Activated CD4-positive, alpha-beta memory T cell treated with anti-CD3 and anti-CD28 coated beads, Interleukin-2, amount 10 ng/mL, durations not matched to agents 7 days and 5 days (primary cell): Measurements from ENCODE around the gene MAPKAPK2. TPM values are rescaled to one million over a fixed set of nuclear protein-coding genes. Genes with fewer than 3 reads are reported as not detected.

Experiments
- CTCF ChIA-PET: fragments of 350-600 bp; sonication (Branson Sonifier 250); formaldehyde crosslinking; loops from one replicate; lab custom pipeline; 2021; ENCODE audit warnings: antibody characterized with exemption, inconsistent platforms; lab: Charles Lee
- POLR2A ChIA-PET: fragments of 350-600 bp; sonication (Branson Sonifier 250); formaldehyde crosslinking; loops from one replicate; lab custom pipeline; 2021; ENCODE audit warnings: antibody characterized with exemption; lab: Charles Lee
- DNase-seq: peaks from one replicate; pipeline ENCODE4 v3.0.0-alpha.2; 2020
- H3K27ac Mint-ChIP-seq: one replicate; pipeline ENCODE4 v1.8.0; 2021; ENCODE audit warnings: mild to moderate bottlenecking, mixed read lengths
- H3K27me3 Mint-ChIP-seq: one replicate; pipeline ENCODE4 v1.8.0; 2021; ENCODE audit warnings: mixed read lengths
- H3K36me3 Mint-ChIP-seq: one replicate; pipeline ENCODE4 v1.8.0; 2021; ENCODE audit warnings: low read depth, mixed read lengths
- H3K4me1 Mint-ChIP-seq: one replicate; pipeline ENCODE4 v1.8.0; 2021; ENCODE audit warnings: mixed read lengths
- H3K4me3 Mint-ChIP-seq: one replicate; pipeline ENCODE4 v1.8.0; 2021; ENCODE audit warnings: mild to moderate bottlenecking, mixed read lengths
- H3K9me3 Mint-ChIP-seq: one replicate; pipeline ENCODE4 v1.8.0; 2021; ENCODE audit warnings: mixed read lengths
- total RNA-seq, 2 experiments: library from RNA; stranded (reverse); gene quantifications; one replicate each; pipeline ENCODE4 v1.2.3, GENCODE V29; 2021

The MAPKAPK2 gene
- total RNA-seq, 2 experiments from 2014 or later = 89.1 to 95.2 TPM

DNA sequence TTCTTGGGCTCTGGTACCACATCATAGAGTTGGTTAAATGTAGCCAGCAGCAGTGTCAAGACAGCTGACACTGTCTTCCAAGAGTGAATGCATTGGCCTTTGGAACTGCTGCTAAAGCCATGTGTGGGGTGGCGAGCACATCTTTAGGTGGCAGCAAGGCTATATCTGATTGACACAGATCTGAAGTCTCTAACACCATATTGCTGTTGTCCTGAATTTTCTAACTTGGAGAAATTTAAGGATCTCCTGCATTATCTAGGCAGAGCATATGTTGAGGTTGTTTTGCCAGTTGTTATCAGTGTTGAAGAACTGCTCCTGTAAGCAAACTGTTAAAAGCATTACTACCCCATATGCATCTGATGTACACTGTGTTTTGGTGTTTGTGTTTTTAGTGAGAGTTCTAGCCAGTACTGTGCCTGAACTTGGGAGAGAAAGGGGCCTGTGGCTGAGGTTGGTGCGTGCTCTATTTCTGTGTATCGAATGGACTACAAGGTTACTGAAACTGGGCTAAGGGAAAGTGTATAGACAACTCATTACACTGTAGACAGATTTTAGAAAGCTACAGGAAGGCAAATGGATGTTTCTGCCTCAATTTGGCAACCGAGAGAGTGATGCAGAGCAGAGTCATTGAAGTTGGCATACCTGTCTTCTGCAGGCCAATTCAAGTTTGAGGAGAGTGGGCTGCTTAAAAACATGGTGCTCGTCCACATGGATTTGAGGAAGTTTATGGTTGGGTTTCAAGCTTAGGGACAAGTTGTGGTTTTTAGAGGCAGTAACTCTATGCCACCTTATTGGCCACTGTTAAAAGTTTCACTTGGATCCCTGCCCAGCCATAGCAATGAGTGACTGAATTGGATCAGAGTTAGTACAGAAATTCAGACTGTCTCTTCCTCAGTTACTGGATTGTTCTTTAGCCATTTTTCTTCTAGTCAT is 32.5 kb upstream of the MAPKAPK2 start:
- CTCF ChIA-PET = interaction anchor here (1.9 to 8.4 kb wide), 2 partner anchors 11 kb away, joined by 12 to 50 read pairs; no protein-coding TSS in a partner anchor
- DNase-seq = no peak
- peaks cover 5% of the 10 kb centered on the region for H3K4me1 Mint-ChIP-seq
- peaks cover under 1% of the 10 kb centered on the region for H3K27me3 Mint-ChIP-seq
- H3K36me3 Mint-ChIP-seq = peaks cover 32% of the 10 kb centered on the region
- POLR2A ChIA-PET = no interaction called here
- H3K4me3 Mint-ChIP-seq = no peak overlapping the region
- no peaks in the 10 kb centered on the region for H3K9me3 Mint-ChIP-seq
- H3K27ac Mint-ChIP-seq = no peak overlapping the region

DNA sequence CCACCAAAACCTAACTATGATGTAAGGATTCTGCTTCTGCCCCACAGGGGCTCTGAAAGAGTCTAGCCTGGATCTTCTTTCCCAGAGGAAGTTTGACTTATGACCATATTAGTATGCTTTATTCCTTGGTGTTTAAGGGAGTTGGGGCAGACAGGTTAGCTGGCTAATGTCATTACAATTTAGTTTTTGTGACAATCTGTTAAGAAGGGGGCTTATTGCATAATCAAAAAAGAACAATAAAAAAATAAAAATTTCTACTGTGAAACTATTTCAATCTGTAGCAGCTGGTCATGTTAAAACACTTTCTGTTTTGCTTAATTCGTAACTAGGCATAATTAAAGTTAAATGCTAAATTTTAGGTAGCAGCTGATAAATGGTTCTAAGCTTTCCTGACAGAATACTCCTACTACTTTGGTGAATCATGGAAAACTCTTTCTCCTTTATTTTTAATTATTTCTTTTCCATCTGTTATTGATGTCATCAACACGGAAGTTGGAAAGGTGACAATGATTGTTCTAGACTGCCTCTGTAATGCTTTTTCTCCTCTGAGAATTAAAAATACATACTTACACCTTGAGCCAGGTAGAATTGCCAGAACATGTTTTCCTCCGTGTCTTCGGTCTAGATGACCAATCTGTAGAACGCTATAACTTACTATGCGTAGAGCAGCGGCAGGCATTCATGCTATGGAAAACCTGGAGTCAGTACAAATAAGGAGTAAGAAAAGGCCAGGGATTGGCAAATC is 30.8 kb upstream of the MAPKAPK2 start:
- Mint-ChIP-seq H3K27ac (no peak overlapping the region), H3K9me3 (no peaks in the 10 kb centered on the region), H3K4me1 (peaks cover 6% of the 10 kb centered on the region), H3K4me3 (no peak overlapping the region), H3K36me3 (peaks cover 21% of the 10 kb centered on the region), H3K27me3 (peaks cover 12% of the 10 kb centered on the region)
- DNase-seq = no peak
- CTCF ChIA-PET = interaction anchor here (1.9 to 4.5 kb wide), 3 partner anchors 10 to 19 kb away, joined by 12 to 20 read pairs (median 16); partner anchors contain the start of gene DYRK3
- POLR2A ChIA-PET = no interaction called here

DNA sequence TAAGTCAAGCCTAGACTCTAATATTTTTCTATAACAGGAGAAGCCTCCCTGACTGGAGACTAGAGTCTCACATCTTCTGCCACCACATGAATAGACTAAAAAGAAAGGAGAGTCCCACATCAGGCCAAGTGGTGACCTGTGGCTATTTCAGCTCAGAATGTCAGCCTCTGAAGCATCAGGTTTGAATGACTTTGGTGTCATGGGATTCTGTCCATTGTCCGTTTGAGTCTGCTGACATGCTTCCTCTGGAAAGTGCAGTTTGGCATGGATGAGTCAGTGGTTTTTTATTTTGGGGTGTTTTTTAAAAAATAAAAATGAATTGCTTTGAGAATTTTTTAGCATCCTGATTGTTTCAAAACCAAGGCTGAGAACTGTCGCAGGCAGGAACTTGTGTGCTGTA is 29.9 kb upstream of the MAPKAPK2 start:
- Mint-ChIP-seq H3K4me1 (peaks cover 2% of the 10 kb centered on the region), H3K27me3 (peaks cover 12% of the 10 kb centered on the region), H3K27ac (no peak overlapping the region), H3K4me3 (no peak overlapping the region), H3K36me3 (peaks cover 14% of the 10 kb centered on the region), H3K9me3 (no peaks in the 10 kb centered on the region)
- DNase-seq = no peak
- ChIA-PET CTCF (interaction anchor here (1.2 to 4.5 kb wide), 4 partner anchors 9 to 183 kb away, joined by 3 to 20 read pairs (median 12); partner anchors contain the start of gene DYRK3), POLR2A (no interaction called here)

DNA sequence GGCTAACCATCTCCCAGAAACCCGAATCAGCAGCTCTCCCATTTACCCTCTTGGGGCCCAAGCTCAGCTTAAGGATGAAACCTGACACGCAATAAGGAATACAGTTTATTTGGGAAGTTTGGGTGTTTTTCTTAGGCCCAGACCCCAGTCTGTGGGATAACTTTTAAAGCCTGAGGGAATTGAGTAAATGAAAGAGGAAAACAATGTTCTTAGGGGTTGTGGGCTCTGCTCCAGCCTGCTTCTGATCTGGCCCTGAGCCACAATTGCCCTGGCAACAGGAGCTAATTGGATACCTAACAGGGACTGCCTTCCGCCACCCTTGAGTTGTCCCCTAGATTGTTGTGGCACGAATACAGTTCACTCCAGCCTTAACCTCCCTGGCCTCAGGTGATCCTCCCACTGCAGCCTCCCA is 29.2 kb upstream of the MAPKAPK2 start:
- H3K9me3 Mint-ChIP-seq = no peaks in the 10 kb centered on the region
- ChIA-PET CTCF (interaction anchor here (0.6 to 4.5 kb wide), 7 partner anchors 9 to 184 kb away, joined by 3 to 20 read pairs (median 7); partner anchors contain the start of genes DYRK3 and EIF2D), POLR2A (no interaction called here)
- DNase-seq = no peak
- no peak overlapping the region for H3K27ac Mint-ChIP-seq
- H3K4me1 Mint-ChIP-seq = peaks cover 2% of the 10 kb centered on the region
- H3K4me3 Mint-ChIP-seq = no peak overlapping the region
- peaks cover 13% of the 10 kb centered on the region for H3K36me3 Mint-ChIP-seq
- H3K27me3 Mint-ChIP-seq = peaks cover 12% of the 10 kb centered on the region

DNA sequence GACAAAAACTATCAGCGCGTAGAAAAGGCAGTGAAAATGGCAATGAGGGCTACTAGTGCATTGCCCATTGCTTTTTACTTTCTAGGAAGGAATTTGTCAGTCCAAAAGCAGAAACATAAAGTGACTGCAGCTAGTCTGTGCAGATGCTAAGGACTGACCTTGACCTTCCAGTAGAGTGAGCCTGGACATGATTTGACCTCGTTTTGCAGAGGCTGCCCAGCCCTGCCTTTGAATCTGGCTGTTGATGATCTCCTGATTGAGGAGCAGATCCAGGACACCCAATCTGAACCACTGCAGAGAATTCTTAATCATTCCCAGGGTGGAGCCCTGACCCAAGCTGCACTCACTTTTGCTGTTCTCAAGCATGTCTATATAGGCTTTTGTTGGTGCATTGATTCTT is 27.8 kb upstream of the MAPKAPK2 start:
- ChIA-PET CTCF (interaction anchor here (1.2 to 4.5 kb wide), 6 partner anchors 7 to 32 kb away, joined by 3 to 26 read pairs (median 18); partner anchors contain the start of gene DYRK3), POLR2A (no interaction called here)
- DNase-seq = no peak

DNA sequence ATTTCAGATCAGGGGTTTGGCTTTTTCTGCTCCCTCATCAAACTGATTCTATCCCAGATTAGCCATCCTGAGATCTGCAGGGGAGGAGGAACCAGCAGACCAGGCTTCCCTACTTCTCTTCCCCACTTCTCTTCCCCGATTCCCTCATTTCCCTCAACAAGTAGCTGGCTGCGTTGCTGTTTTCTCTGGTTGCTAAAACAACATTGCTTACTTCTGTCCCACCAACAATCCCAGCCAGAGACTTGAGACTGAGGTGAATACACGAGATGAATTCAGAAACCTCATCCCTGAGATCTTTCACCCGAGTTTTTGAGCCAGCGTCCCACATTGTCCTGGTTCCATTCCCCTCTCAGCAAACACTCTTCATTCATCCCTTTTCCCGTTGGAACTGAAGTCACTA is 27.0 kb upstream of the MAPKAPK2 start:
- Mint-ChIP-seq H3K9me3 (no peaks in the 10 kb centered on the region), H3K27ac (no peak overlapping the region), H3K4me1 (peaks cover 8% of the 10 kb centered on the region), H3K4me3 (no peak overlapping the region), H3K36me3 (peaks cover under 1% of the 10 kb centered on the region), H3K27me3 (peaks cover 20% of the 10 kb centered on the region)
- POLR2A ChIA-PET = interaction anchor here (1.1 kb wide), 1 partner anchor 22 kb away, joined by 4 read pairs; the partner anchor contains the start of gene DYRK3
- CTCF ChIA-PET = interaction anchor here (0.8 to 11.7 kb wide), 12 partner anchors 9 to 152 kb away, joined by 3 to 250 read pairs (median 6); partner anchors contain the start of genes DYRK3, EIF2D and MAPKAPK2
- DNase-seq = no peak

More for the DNA sequence above, 27.8 kb upstream of the MAPKAPK2 start:
- Mint-ChIP-seq H3K27ac (no peak overlapping the region), H3K27me3 (peaks cover 17% of the 10 kb centered on the region), H3K9me3 (no peaks in the 10 kb centered on the region), H3K36me3 (peaks cover 6% of the 10 kb centered on the region), H3K4me1 (peaks cover 2% of the 10 kb centered on the region), H3K4me3 (no peak overlapping the region)

DNA sequence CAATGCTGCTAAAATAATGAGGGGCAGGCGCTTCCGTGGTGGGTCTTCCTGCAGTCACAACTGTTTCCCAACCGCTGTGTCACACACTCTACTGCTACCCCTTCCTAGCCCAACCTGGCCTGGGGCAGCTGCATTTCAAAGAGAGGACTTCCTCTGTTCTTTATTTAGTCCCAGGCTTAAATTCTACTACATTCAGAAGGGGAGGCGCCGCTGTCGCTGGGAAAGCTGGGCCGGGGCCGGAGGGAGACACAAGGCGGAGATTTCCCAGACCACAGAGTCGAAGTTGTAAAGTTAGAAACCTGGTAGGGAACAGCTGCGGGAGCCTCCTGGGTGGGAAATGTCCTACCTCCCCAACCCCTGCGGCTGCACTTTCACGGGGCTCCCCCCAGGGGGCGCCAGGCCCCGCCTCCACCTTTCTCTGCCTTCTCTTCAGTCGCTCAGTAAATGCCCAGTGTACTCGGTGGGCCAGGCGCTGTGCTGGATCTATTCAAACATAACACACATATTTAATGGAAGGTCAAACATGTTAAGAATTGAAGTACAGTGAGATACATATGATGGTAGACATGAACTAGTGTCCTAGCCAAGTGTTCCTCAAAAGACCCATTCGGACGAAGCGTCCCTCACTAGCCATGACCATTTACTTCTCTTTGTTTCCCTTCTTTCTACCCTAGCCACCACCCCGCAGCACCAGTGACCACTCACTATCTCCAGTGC is 26.3 kb upstream of the MAPKAPK2 start:
- no peaks in the 10 kb centered on the region for H3K36me3 Mint-ChIP-seq
- ChIA-PET CTCF (interaction anchor here (0.8 to 11.7 kb wide), 14 partner anchors 9 to 277 kb away, joined by 3 to 250 read pairs (median 6); partner anchors contain the start of genes DYRK3, EIF2D and MAPKAPK2), POLR2A (interaction anchor here (1.1 to 1.3 kb wide), 2 partner anchors 23 to 30 kb away, joined by 3 to 4 read pairs; partner anchors contain the start of gene DYRK3)
- peak; percentile 63 for DNase-seq
- no peaks in the 10 kb centered on the region for H3K9me3 Mint-ChIP-seq
- H3K4me3 Mint-ChIP-seq = no peak overlapping the region
- peaks cover 14% of the 10 kb centered on the region for H3K4me1 Mint-ChIP-seq
- H3K27me3 Mint-ChIP-seq = peaks cover 25% of the 10 kb centered on the region
- H3K27ac Mint-ChIP-seq = no peak overlapping the region

DNA sequence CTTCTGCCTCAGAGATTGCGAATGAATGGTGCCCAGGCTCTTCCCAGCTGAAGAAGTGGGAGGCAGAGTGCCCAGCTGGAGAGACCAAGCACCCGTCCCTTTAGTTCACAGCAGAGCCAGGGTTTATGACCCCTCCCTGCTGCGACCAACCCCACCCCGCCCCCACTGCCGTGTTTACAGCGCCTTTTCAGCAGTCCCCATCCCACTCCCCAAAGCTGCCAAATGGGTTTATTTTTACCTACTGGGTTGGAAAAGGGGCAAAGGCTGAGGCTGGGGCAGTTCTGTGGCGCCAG is 25.8 kb upstream of the MAPKAPK2 start:
- Mint-ChIP-seq H3K4me1 (peaks cover 17% of the 10 kb centered on the region), H3K36me3 (no peaks in the 10 kb centered on the region), H3K27me3 (peaks cover 26% of the 10 kb centered on the region), H3K27ac (no peak overlapping the region), H3K9me3 (no peaks in the 10 kb centered on the region), H3K4me3 (no peak overlapping the region)
- POLR2A ChIA-PET = interaction anchor here (1.3 kb wide), 1 partner anchor 29 kb away, joined by 3 read pairs; no protein-coding TSS in a partner anchor
- CTCF ChIA-PET = interaction anchor here (1.2 to 11.7 kb wide), 11 partner anchors 9 to 276 kb away, joined by 3 to 250 read pairs (median 7); partner anchors contain the start of genes DYRK3, EIF2D and MAPKAPK2
- no peak for DNase-seq

DNA sequence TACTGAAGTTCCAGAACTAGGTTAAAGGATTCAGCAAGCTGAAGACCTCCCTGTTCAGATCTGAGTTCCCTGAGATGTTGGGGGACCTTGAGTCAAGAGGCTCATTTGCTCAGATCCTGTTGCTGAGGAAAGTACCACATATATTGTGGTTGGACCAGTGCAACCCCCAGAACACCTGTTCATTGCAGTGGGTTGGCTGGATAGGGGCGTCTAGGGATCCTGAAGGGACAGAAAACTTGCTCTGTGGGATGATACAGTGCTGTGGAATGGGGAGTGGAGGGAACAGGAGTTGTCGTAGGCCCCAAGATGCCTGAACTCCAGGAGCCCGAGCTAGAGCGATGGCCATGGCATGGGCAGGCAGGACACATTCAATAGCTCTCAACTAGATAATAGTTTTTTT is 24.6 kb upstream of the MAPKAPK2 start:
- CTCF ChIA-PET = interaction anchor here (0.6 to 11.7 kb wide), 9 partner anchors 8 to 157 kb away, joined by 3 to 250 read pairs (median 20); partner anchors contain the start of genes DYRK3 and EIF2D
- DNase-seq = no peak
- Mint-ChIP-seq H3K27ac (no peak overlapping the region), H3K4me3 (no peak overlapping the region), H3K36me3 (no peaks in the 10 kb centered on the region), H3K27me3 (peaks cover 31% of the 10 kb centered on the region), H3K4me1 (peaks cover 19% of the 10 kb centered on the region), H3K9me3 (no peaks in the 10 kb centered on the region)
- POLR2A ChIA-PET = no interaction called here

DNA sequence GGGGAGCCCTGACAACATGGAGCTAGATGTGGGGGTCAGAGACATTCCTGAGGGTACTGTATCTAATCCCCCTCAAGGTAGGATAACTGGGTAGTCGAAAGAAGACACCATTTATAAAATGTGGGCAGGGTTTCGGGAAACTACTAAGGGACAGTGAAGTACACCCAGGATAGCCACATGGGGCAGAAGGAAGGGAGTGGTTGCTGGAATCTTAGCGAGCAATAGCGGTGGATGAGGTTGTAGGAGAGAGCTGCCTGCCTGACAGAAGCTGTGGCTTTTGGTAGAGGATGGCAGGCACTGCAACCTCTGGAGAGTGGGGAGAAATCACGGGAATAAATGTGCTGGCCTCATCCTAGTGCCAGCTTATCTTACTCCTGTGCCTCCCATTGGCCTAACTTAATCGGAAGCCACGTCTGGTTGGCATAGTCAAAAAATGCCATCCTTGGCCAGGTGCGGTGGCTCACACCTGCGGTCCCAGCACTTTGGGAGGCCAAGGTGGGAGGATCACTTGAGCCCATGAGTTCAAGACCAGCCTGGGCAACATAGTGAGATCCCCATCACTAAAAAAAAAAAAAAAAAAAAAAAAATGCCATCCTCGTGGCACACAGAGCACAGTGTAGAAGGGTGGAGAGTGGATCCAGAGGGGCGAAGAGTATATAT is 23.4 kb upstream of the MAPKAPK2 start:
- Mint-ChIP-seq H3K9me3 (no peaks in the 10 kb centered on the region), H3K4me3 (no peak overlapping the region), H3K36me3 (no peaks in the 10 kb centered on the region), H3K27me3 (peaks cover 38% of the 10 kb centered on the region), H3K27ac (no peak overlapping the region), H3K4me1 (peaks cover 19% of the 10 kb centered on the region)
- no peak for DNase-seq
- ChIA-PET CTCF (interaction anchor here (0.7 to 11.7 kb wide), 6 partner anchors 14 to 182 kb away, joined by 3 to 250 read pairs (median 43); partner anchors contain the start of gene DYRK3), POLR2A (interaction anchor here (4.4 kb wide), 1 partner anchor 26 kb away, joined by 33 read pairs; the partner anchor contains the start of gene DYRK3)

DNA sequence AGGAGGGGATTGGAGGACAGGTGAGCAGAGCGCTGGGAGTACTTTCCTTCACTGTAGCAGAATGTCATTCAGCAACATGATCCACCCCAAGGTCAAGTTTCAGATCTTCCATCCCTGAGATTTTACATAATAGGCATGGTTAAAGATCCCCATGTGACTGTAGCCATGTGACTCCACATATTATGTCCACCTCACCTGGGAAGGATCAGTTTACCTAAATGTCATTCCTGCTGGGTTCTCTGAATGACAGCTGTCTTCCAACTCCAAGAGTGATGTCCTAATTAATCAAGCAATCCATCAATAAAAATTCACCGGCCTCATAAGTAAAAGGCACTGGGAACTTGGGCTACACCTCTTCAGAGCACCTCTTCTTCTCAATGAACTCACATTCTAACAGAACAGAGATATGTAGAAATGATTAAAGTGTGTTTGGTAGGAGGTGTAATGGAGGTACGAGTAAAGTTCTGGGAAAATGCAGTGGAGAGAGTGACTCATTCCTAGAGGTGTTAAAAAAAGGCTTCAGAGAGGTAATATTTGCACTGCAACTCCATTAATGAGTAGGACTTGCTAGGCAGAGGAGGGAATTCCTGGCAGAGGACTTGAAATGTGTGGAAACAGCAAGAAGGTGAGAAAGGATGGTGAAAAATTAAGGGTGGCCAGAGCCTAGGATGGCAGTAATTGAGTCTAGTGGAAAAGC is 22.2 kb upstream of the MAPKAPK2 start:
- peaks cover 37% of the 10 kb centered on the region for H3K27me3 Mint-ChIP-seq
- no peaks in the 10 kb centered on the region for H3K9me3 Mint-ChIP-seq
- no peaks in the 10 kb centered on the region for H3K36me3 Mint-ChIP-seq
- POLR2A ChIA-PET = interaction anchor here (1.5 to 4.4 kb wide), 2 partner anchors 22 to 28 kb away, joined by 4 to 33 read pairs; partner anchors contain the start of genes DYRK3 and MAPKAPK2
- H3K4me3 Mint-ChIP-seq = no peak overlapping the region
- H3K27ac Mint-ChIP-seq = no peak overlapping the region
- peaks cover 19% of the 10 kb centered on the region for H3K4me1 Mint-ChIP-seq
- DNase-seq = no peak
- CTCF ChIA-PET = interaction anchor here (0.7 to 11.7 kb wide), 29 partner anchors 10 to 321 kb away, joined by 3 to 250 read pairs (median 9); partner anchors contain the start of genes DYRK3 and EIF2D
